Fibroblast of skin of left biceps (primary cell): ENCODE measurements around the gene USP5.

Experiments
- DNase-seq, 2 experiments: peaks; one replicate each; pipeline ENCODE4 v3.0.0-alpha.2; 2013; ENCODE audit warnings: low read depth in 2 of 2

USP5 gene

GRCh38 chr12:6912164-6912935, 60.4 kb downstream of the USP5 start:
- DNase-seq, result no peak

DNA sequence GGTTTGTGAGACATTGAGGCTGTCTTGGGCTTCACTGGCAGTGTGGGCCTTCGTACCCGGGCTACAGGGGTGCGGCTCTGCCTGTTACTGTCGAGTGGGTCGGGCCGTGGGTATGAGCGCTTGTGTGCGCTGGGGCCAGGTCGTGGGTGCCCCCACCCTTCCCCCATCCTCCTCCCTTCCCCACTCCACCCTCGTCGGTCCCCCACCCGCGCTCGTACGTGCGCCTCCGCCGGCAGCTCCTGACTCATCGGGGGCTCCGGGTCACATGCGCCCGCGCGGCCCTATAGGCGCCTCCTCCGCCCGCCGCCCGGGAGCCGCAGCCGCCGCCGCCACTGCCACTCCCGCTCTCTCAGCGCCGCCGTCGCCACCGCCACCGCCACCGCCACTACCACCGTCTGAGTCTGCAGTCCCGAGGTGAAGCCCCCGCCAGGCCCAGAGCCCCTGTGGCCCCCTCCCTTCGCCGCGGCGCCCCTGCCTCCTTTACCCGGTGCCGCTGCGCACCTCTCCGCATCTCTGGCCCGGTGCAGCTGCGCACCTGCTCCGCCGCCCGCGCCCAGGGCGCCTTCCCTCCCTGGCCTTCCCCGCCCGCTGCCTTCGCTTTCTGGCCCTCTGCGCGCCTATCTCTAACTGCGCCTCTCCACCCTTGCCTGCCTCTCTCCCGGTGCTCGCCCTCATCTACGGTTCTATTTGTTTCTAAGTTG, 62.4 kb downstream of the USP5 start, which contains the start of gene ENO2:
Gene ENO2, plus strand, starts transcription at position 335 of the 701 bp plus-strand sequence. CDS start 1,253 bp downstream, outside the sequence.
- no peak for DNase-seq

- DNase-seq, result no peak
Observed at GRCh38 chr12:6914947-6915788, 63.2 kb downstream of the USP5 start.

GRCh38 chr12:6915789-6916285, 63.9 kb downstream of the USP5 start:
- DNase-seq, result no peak
